Mesothelial cell of epicardium (in vitro differentiated cells): ENCODE results near the gene CEACAM21. TPM values are rescaled to one million over a fixed set of nuclear protein-coding genes. Genes with fewer than 3 reads are reported as not detected.

Experiments used
- DNase-seq, 2 experiments: peaks; one replicate each; pipeline ENCODE4 v3.0.0; 2021; ENCODE audit warnings: low spot score in 2 of 2; ENCODE audit not compliant: unreplicated experiment in 2 of 2
- H3K27ac Mint-ChIP-seq: 2 replicates; pipeline ENCODE4 v1.8.0; 2021; ENCODE audit warnings: mixed read lengths
- H3K27me3 Mint-ChIP-seq: 2 replicates; pipeline ENCODE4 v1.8.0; 2021; ENCODE audit warnings: low read depth, mixed read lengths
- H3K36me3 Mint-ChIP-seq: 2 replicates; pipeline ENCODE4 v1.8.0; 2021; ENCODE audit warnings: mixed read lengths
- H3K4me1 Mint-ChIP-seq: 2 replicates; pipeline ENCODE4 v1.8.0; 2021; ENCODE audit warnings: mixed read lengths
- H3K4me3 Mint-ChIP-seq: 2 replicates; pipeline ENCODE4 v1.8.0; 2021; ENCODE audit warnings: mild to moderate bottlenecking, moderate library complexity, mixed read lengths
- H3K9me3 Mint-ChIP-seq: 2 replicates; pipeline ENCODE4 v1.8.0; 2021; ENCODE audit warnings: mixed read lengths
- total RNA-seq: library from RNA; stranded (reverse); gene quantifications from 3 replicates; pipeline ENCODE4 v1.2.1, GENCODE V29; 2021
- TF ChIP-seq, protein P1 (sequence below): fragments of 200-600 bp; sonication (generic); IDR thresholded peaks from one replicate; pipeline ENCODE4 v1.5.0; 2021; ENCODE audit warnings: antibody characterized with exemption; ENCODE audit not compliant: unreplicated experiment

The CEACAM21 gene
- total RNA-seq, 1 donor from 2014 or later, result not detected

- Mint-ChIP-seq H3K4me1 (no peaks in the 10 kb centered on the region), H3K36me3 (no peaks in the 10 kb centered on the region), H3K4me3 (no peak overlapping the region), H3K9me3 (peaks cover 56% of the 10 kb centered on the region), H3K27ac (no peak overlapping the region), H3K27me3 (no peaks in the 10 kb centered on the region)
- DNase-seq, result no peak
- TF ChIP-seq, protein P1, sequence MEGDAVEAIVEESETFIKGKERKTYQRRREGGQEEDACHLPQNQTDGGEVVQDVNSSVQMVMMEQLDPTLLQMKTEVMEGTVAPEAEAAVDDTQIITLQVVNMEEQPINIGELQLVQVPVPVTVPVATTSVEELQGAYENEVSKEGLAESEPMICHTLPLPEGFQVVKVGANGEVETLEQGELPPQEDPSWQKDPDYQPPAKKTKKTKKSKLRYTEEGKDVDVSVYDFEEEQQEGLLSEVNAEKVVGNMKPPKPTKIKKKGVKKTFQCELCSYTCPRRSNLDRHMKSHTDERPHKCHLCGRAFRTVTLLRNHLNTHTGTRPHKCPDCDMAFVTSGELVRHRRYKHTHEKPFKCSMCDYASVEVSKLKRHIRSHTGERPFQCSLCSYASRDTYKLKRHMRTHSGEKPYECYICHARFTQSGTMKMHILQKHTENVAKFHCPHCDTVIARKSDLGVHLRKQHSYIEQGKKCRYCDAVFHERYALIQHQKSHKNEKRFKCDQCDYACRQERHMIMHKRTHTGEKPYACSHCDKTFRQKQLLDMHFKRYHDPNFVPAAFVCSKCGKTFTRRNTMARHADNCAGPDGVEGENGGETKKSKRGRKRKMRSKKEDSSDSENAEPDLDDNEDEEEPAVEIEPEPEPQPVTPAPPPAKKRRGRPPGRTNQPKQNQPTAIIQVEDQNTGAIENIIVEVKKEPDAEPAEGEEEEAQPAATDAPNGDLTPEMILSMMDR, result no peak
Measured at GRCh38 chr19:41546386-41546789, 29.6 kb upstream of the CEACAM21 start.

DNA sequence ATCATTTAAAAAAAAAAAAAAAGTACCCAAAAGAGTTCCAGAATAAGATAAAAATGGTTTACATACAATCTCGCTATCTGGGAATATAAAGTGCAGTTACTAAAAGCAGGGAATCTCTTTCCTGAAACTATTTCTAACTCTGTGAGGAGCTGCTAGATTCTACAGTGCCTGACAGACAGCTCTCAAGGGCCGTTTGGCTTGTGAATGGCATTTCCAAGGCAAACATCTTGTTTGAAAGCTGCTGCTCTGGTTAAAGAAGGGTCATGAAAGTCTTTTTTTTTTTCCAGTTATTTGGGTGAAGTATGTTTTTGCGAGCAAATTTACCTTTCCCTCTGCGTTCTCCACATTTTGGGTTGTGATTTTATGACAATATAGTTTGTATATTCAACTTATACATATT, 29.0 kb upstream of the CEACAM21 start:
- Mint-ChIP-seq H3K4me3 (no peak overlapping the region), H3K9me3 (peaks cover 61% of the 10 kb centered on the region), H3K27me3 (no peaks in the 10 kb centered on the region), H3K4me1 (no peaks in the 10 kb centered on the region), H3K36me3 (no peaks in the 10 kb centered on the region), H3K27ac (no peak overlapping the region)
- TF ChIP-seq, protein P1, result no peak
- DNase-seq, result no peak

- Mint-ChIP-seq H3K4me1 (no peaks in the 10 kb centered on the region), H3K27me3 (no peaks in the 10 kb centered on the region), H3K9me3 (peaks cover 59% of the 10 kb centered on the region), H3K4me3 (no peak overlapping the region), H3K36me3 (no peaks in the 10 kb centered on the region), H3K27ac (no peak overlapping the region)
- TF ChIP-seq, protein P1, result no peak
- DNase-seq, result no peak
Measured at GRCh38 chr19:41547569-41547968, 28.4 kb upstream of the CEACAM21 start.

DNA sequence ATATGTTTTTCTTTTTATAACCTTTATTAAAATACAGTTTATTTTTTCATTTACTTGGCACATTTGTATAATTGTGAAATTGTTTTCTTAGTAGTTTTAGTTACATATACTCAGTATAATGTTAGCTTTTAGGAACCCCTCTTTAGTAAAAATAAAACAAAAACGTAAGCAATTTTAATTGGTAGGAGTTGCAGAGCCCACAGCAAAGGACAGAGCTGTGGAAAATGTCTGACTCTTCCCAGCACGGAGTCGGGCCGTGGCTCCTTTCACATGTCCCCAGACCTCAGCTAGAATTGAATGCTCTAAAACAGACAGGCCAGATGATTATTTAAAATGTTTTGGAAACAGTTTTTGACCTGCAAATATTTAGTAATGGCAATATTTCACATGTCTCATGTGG, 27.9 kb upstream of the CEACAM21 start:
- Mint-ChIP-seq H3K4me3 (no peak overlapping the region), H3K9me3 (peaks cover 62% of the 10 kb centered on the region), H3K27me3 (no peaks in the 10 kb centered on the region), H3K4me1 (no peaks in the 10 kb centered on the region), H3K27ac (no peak overlapping the region), H3K36me3 (no peaks in the 10 kb centered on the region)
- TF ChIP-seq, protein P1, result no peak
- no peak for DNase-seq

GRCh38 chr19:41548954-41549688, 26.8 kb upstream of the CEACAM21 start:
- no peaks in the 10 kb centered on the region for H3K27me3 Mint-ChIP-seq
- TF ChIP-seq, protein P1, result no peak
- H3K4me1 Mint-ChIP-seq, result no peaks in the 10 kb centered on the region
- DNase-seq, result no peak
- H3K9me3 Mint-ChIP-seq, result peaks cover 65% of the 10 kb centered on the region
- peaks cover 2% of the 10 kb centered on the region for H3K36me3 Mint-ChIP-seq
- no peak overlapping the region for H3K4me3 Mint-ChIP-seq
- no peak overlapping the region for H3K27ac Mint-ChIP-seq

GRCh38 chr19:41549884-41550283, 26.1 kb upstream of the CEACAM21 start:
- no peak for DNase-seq
- Mint-ChIP-seq H3K4me3 (no peak overlapping the region), H3K27me3 (no peaks in the 10 kb centered on the region), H3K4me1 (no peaks in the 10 kb centered on the region), H3K27ac (no peak overlapping the region), H3K9me3 (peaks cover 67% of the 10 kb centered on the region), H3K36me3 (peaks cover 3% of the 10 kb centered on the region)
- TF ChIP-seq, protein P1, result no peak
